HG03460 (cell line): ENCODE measurements around the gene SMIM7.
A peak's percentile ranks its signal among the peaks of the same experiment; 100 is the strongest.
"Not testable (repeated sequence)": the region's sequence is repeated elsewhere in the genome, so short reads cannot be mapped to it uniquely, and the experiment has no call there.

Experiments
- ATAC-seq: cut with Tn5 transposase; IDR thresholded peaks from one replicate; pipeline ENCODE4 v1.9.1; 2021; ENCODE audit not compliant: unreplicated experiment

The SMIM7 gene

GRCh38 chr19:16655727-16656126, 4.2 kb downstream of the SMIM7 start:
- ATAC-seq, result no peak

GRCh38 chr19:16654627-16655026, 5.3 kb downstream of the SMIM7 start:
- ATAC-seq, result no peak

GRCh38 chr19:16654140-16654539, 5.8 kb downstream of the SMIM7 start:
- ATAC-seq, result no peak

GRCh38 chr19:16652854-16653253, 7.1 kb downstream of the SMIM7 start:
- no peak for ATAC-seq

GRCh38 chr19:16651421-16652188, 8.3 kb downstream of the SMIM7 start:
- not testable (repeated sequence) for ATAC-seq

- no peak for ATAC-seq
These were observed 9.1 kb downstream of the SMIM7 start for GRCh38 chr19:16650821-16651220.

- no peak for ATAC-seq
These were observed 10.2 kb downstream of the SMIM7 start for GRCh38 chr19:16649734-16650133.

GRCh38 chr19:16645140-16645539, 14.8 kb downstream of the SMIM7 start:
- no peak for ATAC-seq

- no peak for ATAC-seq
These were observed 18.2 kb downstream of the SMIM7 start for GRCh38 chr19:16641695-16642094.

- ATAC-seq, result no peak
These were observed 19.0 kb downstream of the SMIM7 start for GRCh38 chr19:16640951-16641350.

GRCh38 chr19:16638666-16639065, 21.3 kb downstream of the SMIM7 start:
- no peak for ATAC-seq

GRCh38 chr19:16637535-16637934, 22.4 kb downstream of the SMIM7 start:
- ATAC-seq, result no peak

- no peak for ATAC-seq
These were observed 28.5 kb downstream of the SMIM7 start for GRCh38 chr19:16631465-16631864.

- no peak for ATAC-seq
These were observed 30.8 kb downstream of the SMIM7 start for GRCh38 chr19:16628984-16629691.

- ATAC-seq, result peak; percentile 85
These were observed 31.6 kb downstream of the SMIM7 start, which contains the start of gene MED26 for GRCh38 chr19:16628183-16628983. TSS of gene MED26 (minus strand) at chr19:16628204. CDS start at chr19:16627943, 261 bp downstream.

GRCh38 chr19:16627928-16628182, 32.1 kb downstream of the SMIM7 start:
- ATAC-seq, result no peak

GRCh38 chr19:16627193-16627927, 32.6 kb downstream of the SMIM7 start:
- peak; percentile 1 for ATAC-seq

- no peak for ATAC-seq
These were observed 33.1 kb downstream of the SMIM7 start for GRCh38 chr19:16626796-16627192.

- no peak for ATAC-seq
These were observed 34.6 kb downstream of the SMIM7 start for GRCh38 chr19:16625163-16625958.

- ATAC-seq, result no peak
These were observed 35.7 kb downstream of the SMIM7 start for GRCh38 chr19:16624236-16624635.
